Uterus (tissue), 4 donors: ENCODE results near the gene SLAMF9. TPM values are rescaled to one million over a fixed set of nuclear protein-coding genes. Genes with fewer than 3 reads are reported as not detected.

ENCODE experiments used
- DNase-seq, 2 donors: peaks; one replicate each; pipeline ENCODE4 v3.0.0-alpha.2; 2019 to 2020
- H3K27ac ChIP-seq, 2 donors: fragments of 200-600 bp; sonication (generic); 1 replicate in 1 of 2; 2 replicates in 1 of 2; pipeline ENCODE4 v1.5.1; 2016 to 2018
- H3K27me3 ChIP-seq, 2 donors: fragments of 200-600 bp; sonication (generic); one replicate each; pipeline ENCODE4 v1.5.1; 2018 to 2019; ENCODE audit warnings: control low read depth in 1 of 2
- H3K36me3 ChIP-seq, 2 donors: fragments of 200-600 bp; sonication (generic); one replicate each; pipeline ENCODE4 v1.5.1; 2019; ENCODE audit warnings: control low read depth in 1 of 2
- H3K4me1 ChIP-seq, 2 donors: fragments of 200-600 bp; sonication (generic); one replicate each; pipeline ENCODE4 v1.5.1; 2018 to 2019; ENCODE audit warnings: control low read depth in 1 of 2
- H3K4me3 ChIP-seq, 2 donors: fragments of 200-600 bp; sonication (generic); 1 replicate in 1 of 2; 2 replicates in 1 of 2; pipeline ENCODE4 v1.5.1; 2018 to 2019; ENCODE audit warnings: mild to moderate bottlenecking in 1 of 2
- H3K9me3 ChIP-seq, 2 donors: fragments of 200-600 bp; sonication (generic); one replicate each; pipeline ENCODE4 v1.5.1; 2019; ENCODE audit warnings: control low read depth in 1 of 2
- POLR2A ChIP-seq, 2 donors: fragments of 450-650 bp; IDR thresholded peaks; one replicate each; pipeline ENCODE4 v1.6.1; 2016; ENCODE audit warnings: antibody characterized with exemption in 2 of 2, mild to moderate bottlenecking in 1 of 2, moderate library complexity in 1 of 2
- intact Hi-C: fragments of 100-400 bp; cut with DNase I; formaldehyde crosslinking; loops from one replicate; pipeline ENCODE4 v1.15.1; 2023; ENCODE audit warnings: low total_unique reads
- total RNA-seq, 4 donors: library from RNA; depleted of rRNA in 3 of 4; stranded (reverse); fragments of >200 nt in 3 of 4; gene quantifications; one replicate each; pipeline versions ENCODE4 v1.1.0 to v1.2.4, GENCODE V29; 2014 to 2023
- TF ChIP-seq, protein P1 (sequence below), 4 experiments: fragments of 200-600 bp in 2 of 4; fragments of 450-650 bp in 2 of 4; sonication (generic) in 2 of 4; IDR thresholded peaks; one replicate each; pipeline ENCODE4 v1.5.1; 2016 to 2019; ENCODE audit warnings: antibody characterized with exemption in 4 of 4, mild to moderate bottlenecking in 2 of 4, moderate library complexity in 1 of 4
- donor health status: DM: yes; HTN: yes; CAD: no.

The SLAMF9 gene
- total RNA-seq, 4 donors from 2014 or later = not detected

DNA sequence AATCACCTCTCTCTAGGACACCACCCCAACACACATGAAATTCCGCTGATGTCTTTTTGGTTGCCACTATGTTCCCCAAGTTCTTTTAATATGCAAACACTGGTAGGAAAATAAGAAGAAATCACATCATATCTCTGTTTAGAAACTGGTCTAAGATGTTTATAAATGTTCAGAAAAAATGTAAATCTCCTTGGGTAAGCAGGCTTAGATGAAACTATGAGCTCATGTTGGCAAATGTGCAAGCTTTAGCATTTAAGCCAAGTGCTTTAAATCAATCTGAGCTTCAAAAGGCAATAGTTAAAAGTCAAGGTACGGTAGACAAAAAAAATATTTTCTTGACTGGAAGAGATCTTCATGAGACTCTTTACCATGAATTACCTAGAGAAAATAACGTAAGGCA, 25.2 kb upstream of the SLAMF9 start:
- intact Hi-C loops = no loop called here
- Histone ChIP-seq H3K9me3 (no peaks in the 10 kb centered on the region), H3K27ac (no peak overlapping the region), H3K27me3 (no peaks in the 10 kb centered on the region), H3K36me3 (no peaks in the 10 kb centered on the region), H3K4me1 (no peaks in the 10 kb centered on the region), H3K4me3 (no peak overlapping the region)
- DNase-seq = no peak
- no peak for TF ChIP-seq POLR2A (IDR thresholded peaks at IDR 0.05)
- TF ChIP-seq, protein P1, sequence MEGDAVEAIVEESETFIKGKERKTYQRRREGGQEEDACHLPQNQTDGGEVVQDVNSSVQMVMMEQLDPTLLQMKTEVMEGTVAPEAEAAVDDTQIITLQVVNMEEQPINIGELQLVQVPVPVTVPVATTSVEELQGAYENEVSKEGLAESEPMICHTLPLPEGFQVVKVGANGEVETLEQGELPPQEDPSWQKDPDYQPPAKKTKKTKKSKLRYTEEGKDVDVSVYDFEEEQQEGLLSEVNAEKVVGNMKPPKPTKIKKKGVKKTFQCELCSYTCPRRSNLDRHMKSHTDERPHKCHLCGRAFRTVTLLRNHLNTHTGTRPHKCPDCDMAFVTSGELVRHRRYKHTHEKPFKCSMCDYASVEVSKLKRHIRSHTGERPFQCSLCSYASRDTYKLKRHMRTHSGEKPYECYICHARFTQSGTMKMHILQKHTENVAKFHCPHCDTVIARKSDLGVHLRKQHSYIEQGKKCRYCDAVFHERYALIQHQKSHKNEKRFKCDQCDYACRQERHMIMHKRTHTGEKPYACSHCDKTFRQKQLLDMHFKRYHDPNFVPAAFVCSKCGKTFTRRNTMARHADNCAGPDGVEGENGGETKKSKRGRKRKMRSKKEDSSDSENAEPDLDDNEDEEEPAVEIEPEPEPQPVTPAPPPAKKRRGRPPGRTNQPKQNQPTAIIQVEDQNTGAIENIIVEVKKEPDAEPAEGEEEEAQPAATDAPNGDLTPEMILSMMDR (IDR thresholded peaks at IDR 0.05) = no peak

DNA sequence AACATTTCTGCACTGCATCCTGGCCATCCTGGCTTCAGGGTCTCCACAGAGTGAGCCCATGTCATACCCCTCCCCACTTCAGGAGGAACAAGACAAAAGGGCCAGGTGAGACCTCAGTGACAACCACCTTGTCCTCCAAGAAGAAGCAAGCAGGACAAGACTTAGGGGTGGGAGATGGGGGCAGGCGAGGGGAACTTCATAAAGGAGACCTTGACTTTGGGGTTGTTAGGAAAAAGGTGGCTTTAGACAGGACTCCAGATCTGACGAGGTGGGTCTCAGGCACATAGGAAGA, 24.0 kb upstream of the SLAMF9 start:
- H3K9me3 ChIP-seq = no peaks in the 10 kb centered on the region
- no peak for DNase-seq
- intact Hi-C loops = no loop called here

DNA sequence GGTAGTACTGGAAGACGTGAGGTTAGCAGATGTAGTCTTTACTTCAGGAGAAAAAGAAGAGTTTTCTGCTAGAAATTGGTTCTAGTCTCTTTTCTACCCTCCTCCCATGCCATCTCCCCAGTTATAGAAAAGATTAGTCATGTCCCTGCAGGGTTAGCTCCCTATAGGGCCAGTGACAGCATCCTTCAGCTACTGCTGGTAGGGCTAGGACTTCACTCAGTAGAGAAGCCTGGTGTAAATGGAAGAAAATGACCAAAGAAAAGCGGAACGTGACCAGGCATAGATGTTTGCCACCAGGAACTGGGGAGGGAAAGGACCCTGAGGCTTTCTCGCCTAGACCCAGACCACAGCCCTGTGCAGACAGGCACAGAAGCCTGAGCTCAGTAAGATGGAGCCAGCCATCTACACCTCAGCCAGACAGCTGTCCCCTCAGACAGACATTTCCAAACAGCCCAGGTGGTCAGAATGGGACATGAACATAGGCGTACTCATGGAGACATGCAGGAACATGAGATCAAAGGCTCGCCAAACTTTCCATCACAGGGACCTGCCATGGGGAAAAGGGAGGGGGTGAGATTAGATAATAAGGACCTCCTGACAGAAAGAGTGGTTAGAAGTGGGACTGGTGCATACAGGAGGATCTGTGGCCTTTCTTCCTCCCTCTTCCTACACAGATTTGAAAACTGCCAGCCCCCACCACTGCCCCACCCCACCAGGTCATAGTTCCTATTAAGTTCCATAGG, 23.5 kb upstream of the SLAMF9 start:
- Histone ChIP-seq H3K4me1 (no peaks in the 10 kb centered on the region), H3K4me3 (no peak overlapping the region), H3K27ac (no peak overlapping the region), H3K9me3 (no peaks in the 10 kb centered on the region), H3K36me3 (no peaks in the 10 kb centered on the region), H3K27me3 (no peaks in the 10 kb centered on the region)
- no peak for DNase-seq
- intact Hi-C loops = no loop called here
- TF ChIP-seq POLR2A (IDR thresholded peaks at IDR 0.05) = no peak
- TF ChIP-seq, protein P1 (IDR thresholded peaks at IDR 0.05) = no peak

More for the DNA sequence above, 24.0 kb upstream of the SLAMF9 start:
- TF ChIP-seq POLR2A (IDR thresholded peaks at IDR 0.05) = no peak
- TF ChIP-seq, protein P1 (IDR thresholded peaks at IDR 0.05) = no peak
- Histone ChIP-seq H3K36me3 (no peaks in the 10 kb centered on the region), H3K27me3 (no peaks in the 10 kb centered on the region), H3K4me3 (no peak overlapping the region), H3K4me1 (no peaks in the 10 kb centered on the region), H3K27ac (no peak overlapping the region)

DNA sequence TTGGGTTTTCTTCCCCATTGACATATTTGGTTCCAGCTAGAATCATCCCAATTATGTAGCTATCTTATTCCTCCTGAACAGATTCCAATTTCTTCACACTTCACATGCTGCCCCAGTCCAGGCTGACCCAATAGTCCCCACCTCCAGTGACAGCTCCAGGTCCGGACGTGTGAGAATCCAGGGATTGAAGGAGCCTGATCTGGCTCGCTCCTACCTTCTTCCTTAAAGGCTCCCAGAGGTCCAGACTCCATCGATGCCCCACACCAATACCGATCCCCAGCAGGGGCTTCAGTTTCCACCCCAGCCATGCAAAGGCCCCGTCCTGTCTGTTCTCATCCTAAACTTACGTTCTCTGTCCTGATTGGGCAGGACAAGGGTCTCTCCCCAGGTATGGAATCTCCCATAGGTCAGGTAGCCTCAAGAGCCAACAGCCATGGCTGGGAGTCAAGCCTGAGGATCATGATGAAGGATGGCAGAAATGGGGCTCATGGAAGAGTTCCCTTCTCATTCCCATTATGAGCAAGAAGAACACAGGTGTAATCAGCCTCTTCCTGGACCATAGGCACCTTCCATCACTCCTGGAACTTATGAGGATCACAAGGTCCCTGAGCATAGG, 20.4 kb upstream of the SLAMF9 start:
- Histone ChIP-seq H3K36me3 (no peaks in the 10 kb centered on the region), H3K9me3 (no peaks in the 10 kb centered on the region), H3K27ac (no peak overlapping the region), H3K27me3 (no peaks in the 10 kb centered on the region), H3K4me1 (no peaks in the 10 kb centered on the region), H3K4me3 (no peak overlapping the region)
- TF ChIP-seq, protein P1 (IDR thresholded peaks at IDR 0.05) = no peak
- no peak for TF ChIP-seq POLR2A (IDR thresholded peaks at IDR 0.05)
- intact Hi-C loops = no loop called here
- no peak for DNase-seq

DNA sequence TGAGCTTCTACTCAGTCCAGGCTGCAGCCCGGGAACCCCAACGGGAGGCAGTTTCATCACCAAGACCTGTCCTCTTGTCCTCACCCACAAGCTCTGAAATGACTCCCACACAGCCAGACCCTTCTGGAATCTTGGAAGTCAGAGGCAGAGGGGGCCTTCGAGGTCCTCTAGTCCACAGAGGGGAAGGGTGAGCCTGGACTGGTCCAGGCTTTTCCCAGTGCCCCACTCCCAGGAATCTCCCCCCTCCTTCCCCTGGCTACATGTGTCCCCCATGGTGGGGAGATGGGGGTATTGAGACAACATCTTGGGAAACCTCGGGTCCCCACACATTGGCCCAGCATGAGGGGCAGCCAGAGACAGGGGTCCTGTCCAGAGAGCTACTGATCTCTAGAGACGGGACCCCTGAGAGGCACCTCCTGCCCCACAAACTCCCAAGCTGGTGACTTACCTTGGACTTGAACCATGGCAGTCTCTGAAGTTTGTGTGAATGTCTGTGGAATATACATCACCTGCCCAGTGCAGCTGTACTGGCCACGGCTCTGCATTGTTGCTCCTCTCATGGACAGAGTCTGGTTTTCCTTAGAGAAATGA, 19.4 kb upstream of the SLAMF9 start:
- no peak for DNase-seq
- TF ChIP-seq, protein P1 (IDR thresholded peaks at IDR 0.05) = no peak
- TF ChIP-seq POLR2A (IDR thresholded peaks at IDR 0.05) = no peak
- no peaks in the 10 kb centered on the region for H3K36me3 ChIP-seq
- intact Hi-C loops = no loop called here
- H3K4me3 ChIP-seq = no peak overlapping the region
- H3K27me3 ChIP-seq = no peaks in the 10 kb centered on the region
- H3K4me1 ChIP-seq = no peaks in the 10 kb centered on the region
- no peak overlapping the region for H3K27ac ChIP-seq
- no peaks in the 10 kb centered on the region for H3K9me3 ChIP-seq
